Effector CD4-positive, alpha-beta T cell (primary cell): ENCODE data around the gene REC114.
"Not testable (repeated sequence)": the region's sequence is repeated elsewhere in the genome, so short reads cannot be mapped to it uniquely, and the experiment has no call there.

Experiments
- DNase-seq: peaks from one replicate; pipeline ENCODE4 v3.0.0-alpha.2; 2020

Gene REC114

DNA sequence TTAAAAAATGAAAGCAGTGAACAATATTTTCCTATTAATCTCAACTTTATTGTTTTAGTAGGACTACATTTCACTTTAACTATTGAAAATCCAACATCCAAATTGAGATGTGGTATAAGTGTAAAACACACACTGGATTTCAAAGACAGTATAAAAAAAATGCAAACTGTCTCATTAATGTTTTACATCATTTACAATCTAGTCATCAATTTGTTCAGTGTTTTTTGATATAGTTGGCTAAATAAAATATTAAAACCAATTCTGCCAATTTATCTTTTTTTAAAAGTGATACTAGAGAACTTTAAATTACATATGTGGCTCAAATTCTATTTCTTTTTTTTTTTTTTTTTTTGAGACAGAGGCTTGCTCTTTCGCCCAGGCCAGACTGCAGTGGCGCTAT, 95.2 kb downstream of the REC114 start:
- no peak for DNase-seq

- DNase-seq: no peak
These were observed 95.7 kb downstream of the REC114 start for GRCh38 chr15:73538563-73539211.

DNA sequence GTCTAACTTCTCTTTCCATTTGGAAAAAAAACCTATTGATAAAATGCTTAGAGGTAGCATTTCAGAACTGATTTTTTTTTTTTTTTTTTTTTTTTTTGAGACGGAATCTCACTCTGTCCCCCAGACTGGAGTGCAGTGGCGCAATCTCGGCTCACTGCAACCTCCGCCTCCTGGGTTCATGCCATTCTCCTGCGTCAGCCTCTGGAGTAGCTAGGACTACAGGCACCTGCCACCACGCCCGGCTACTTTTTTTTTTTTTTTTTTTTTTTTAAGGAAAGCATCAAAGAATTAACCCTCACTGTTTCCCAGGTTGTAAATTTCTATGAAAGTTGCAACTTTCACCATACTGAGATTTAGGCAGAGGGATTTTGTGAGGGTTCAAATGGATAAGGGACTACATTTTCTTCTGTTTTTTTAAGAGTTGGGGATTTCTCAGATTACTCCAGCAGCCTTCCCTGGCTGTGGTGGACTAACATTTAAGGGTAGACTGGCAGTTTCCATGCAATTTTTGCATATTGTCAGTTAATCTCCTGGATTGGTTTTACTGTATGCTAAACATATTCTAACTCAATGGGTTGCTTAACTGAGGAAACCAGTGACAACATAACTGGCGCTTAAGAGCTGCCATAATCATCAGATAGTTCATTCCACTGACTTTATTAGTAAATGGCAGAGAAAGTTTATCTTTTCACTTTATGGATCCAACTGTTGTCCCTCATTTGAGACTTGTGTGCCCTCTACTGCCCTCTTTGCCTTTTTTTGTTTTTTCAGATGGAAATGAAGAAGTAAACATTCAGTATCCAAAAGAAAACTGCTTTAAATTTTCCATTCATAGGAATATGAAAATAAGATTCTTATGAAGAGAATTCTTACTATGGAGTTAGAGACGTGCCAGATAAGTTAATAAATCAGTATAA, 96.5 kb downstream of the REC114 start:
- no peak for DNase-seq

- no peak for DNase-seq
These were observed 97.2 kb downstream of the REC114 start for GRCh38 chr15:73540161-73540560.

GRCh38 chr15:73541479-73541878, 98.5 kb downstream of the REC114 start:
- no peak for DNase-seq

DNA sequence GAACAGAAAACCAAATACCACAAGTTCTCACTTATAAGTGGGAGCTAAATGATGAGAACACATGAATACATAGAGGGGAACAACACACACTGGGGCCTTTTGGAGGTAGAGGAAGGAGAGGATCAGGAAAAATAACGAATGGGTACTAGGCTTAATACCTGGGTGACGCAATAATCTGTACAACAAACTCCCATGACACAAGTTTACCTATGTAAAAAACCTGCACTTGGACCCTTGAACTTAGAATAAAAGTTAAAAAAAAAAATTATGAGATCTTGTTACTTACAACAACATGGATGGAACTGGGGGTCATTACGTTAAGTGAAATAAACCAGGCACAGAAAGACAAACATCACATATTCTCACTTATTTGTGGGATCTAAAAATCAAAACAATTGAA, 106.0 kb downstream of the REC114 start:
- DNase-seq: not testable (repeated sequence)

DNA sequence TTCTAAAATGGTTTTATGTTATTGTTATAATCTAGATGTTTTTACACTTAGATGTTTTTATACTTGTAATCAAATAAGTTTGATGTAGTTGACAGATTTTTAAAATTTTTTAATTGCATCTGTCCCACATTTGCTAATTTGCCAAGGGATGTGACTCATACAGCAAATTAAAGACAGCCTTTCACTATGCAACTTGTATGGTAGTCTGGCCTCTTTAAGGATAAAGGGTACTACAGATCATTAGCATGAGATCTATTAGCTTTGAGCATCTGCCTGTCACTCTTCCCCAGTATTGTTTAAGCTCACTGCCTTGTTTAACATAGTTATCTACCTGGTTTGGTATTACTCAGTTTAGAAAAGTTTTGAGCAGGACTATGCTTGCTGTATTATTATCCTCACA, 107.2 kb downstream of the REC114 start:
- no peak for DNase-seq

DNA sequence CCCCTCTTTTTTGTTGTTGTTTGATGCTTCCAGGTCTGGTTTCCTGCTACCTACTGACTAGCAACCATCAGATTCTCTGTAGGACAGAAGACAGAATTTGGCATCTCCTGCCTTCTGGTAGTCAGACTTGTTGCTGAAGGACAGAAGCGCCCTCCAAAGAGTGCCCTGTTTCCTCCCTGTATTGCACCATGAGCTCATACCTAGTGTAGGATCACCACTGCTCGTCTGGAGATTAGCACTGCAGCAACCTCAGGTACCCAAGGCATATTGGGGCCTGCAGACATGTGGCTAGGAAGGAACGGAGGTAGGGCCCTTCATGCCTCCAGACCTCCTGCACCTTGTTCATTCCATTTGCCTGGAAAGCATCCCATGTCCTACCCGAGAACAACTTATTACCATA, 112.1 kb downstream of the REC114 start:
- DNase-seq: no peak

- no peak for DNase-seq
These were observed 115.6 kb downstream of the REC114 start for GRCh38 chr15:73558529-73558928.

DNA sequence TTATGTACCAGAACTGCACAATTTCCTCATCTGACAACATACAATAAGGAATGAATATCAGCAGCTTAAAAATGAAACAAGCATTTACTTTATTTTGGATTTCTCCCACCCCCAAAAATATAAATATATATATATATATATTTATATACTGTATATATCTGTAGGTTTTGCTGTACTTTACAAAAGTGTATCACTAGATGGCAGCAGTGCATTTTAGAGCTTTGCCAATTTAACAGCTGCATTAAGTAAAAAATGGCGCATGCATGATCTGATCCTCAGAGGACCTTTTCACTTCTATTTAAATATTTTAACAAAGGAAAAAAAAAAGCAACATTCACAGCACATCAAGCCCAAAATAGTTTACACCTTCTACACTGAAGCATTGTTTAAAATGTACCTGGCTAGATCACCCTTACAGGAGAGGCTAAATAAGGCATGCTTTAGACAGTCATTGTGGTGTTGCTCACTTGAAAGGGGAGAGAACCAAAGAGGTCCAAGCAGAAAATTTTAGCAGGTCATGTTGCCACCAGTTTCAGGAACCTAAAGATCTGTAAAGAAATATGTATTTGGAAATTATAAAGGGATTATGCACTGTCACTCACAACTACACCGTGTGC, 117.6 kb downstream of the REC114 start:
- no peak for DNase-seq

- DNase-seq: no peak
These were observed 121.3 kb downstream of the REC114 start for GRCh38 chr15:73564255-73564654.

- DNase-seq: no peak
These were observed 124.1 kb downstream of the REC114 start for GRCh38 chr15:73567020-73567419.

- DNase-seq: no peak
These were observed 125.8 kb downstream of the REC114 start for GRCh38 chr15:73568564-73569280.

DNA sequence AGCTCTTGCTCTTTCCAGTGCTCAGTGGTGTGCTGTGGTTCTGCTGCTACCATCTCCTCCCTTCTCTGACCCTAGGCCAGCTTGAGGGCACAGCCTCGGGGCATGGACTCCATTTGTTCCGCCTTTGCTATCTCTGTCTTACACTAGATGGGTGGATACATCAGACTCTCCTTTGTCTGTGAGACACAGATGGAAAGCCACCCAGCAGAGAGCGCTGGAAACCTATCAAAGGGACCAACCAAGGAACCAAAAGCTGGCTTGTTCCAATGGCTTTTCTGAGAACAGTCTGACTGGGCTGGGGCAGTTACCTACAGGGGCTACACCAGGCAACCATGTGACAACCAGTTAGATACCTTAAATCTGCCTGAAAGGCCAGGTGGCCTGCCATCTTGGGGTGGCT, 126.4 kb downstream of the REC114 start:
- no peak for DNase-seq

GRCh38 chr15:73570355-73571032, 127.5 kb downstream of the REC114 start:
- no peak for DNase-seq

GRCh38 chr15:73571346-73571745, 128.4 kb downstream of the REC114 start:
- no peak for DNase-seq

GRCh38 chr15:73572296-73572695, 129.3 kb downstream of the REC114 start:
- no peak for DNase-seq

- no peak for DNase-seq
These were observed 130.1 kb downstream of the REC114 start for GRCh38 chr15:73573037-73573436.

GRCh38 chr15:73573572-73573971, 130.6 kb downstream of the REC114 start:
- no peak for DNase-seq

DNA sequence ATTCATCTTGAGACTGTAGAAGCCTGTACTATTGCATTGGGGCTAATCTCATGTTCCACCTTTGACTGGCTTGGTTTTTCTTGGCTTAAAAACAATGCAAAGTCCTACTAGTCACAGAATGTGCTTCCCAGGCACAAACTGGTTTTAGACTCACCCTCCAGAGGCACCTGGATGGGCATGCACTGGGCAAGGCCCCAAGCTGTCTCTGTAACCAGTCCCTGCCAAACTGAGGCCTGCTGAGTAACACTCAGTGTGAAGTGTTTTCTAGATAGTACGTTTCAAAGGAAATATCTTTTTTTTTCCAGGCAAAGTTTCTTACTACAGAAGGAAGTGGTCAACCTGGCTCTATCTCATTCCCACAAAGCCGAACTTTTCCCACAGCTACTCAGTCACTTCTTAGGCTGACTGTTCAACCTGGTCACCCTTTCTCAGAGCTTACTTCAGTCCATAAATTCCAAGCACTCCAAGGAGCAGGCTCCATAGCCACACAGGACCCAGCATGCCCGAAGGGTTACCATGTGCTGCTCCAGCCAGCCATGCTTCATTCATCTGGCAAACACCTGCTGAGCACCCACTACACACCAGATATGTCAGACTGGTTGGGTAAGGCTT, 132.8 kb downstream of the REC114 start:
- no peak for DNase-seq

GRCh38 chr15:73577593-73577992, 134.6 kb downstream of the REC114 start:
- DNase-seq: not testable (repeated sequence)

- DNase-seq: no peak
These were observed 135.1 kb downstream of the REC114 start for GRCh38 chr15:73578026-73578425.
